Hematopoietic multipotent progenitor cell treated with erythropoietin and hydrocortisone succinate and interleukin-3 and kit ligand, for 8 days (in vitro differentiated cells): ENCODE results near the gene FASTKD1.

ENCODE experiments used
- DNase-seq: peaks from one replicate; pipeline ENCODE4 v3.0.0-alpha.2; 2015

Gene FASTKD1

GRCh38 chr2:169504651-169505050 lies 69.0 kb downstream of the FASTKD1 start:
- no peak for DNase-seq

- DNase-seq = no peak
These were observed 78.2 kb downstream of the FASTKD1 start for GRCh38 chr2:169495310-169495928.

- DNase-seq = no peak
These were observed 80.3 kb downstream of the FASTKD1 start for GRCh38 chr2:169493360-169493759.

DNA sequence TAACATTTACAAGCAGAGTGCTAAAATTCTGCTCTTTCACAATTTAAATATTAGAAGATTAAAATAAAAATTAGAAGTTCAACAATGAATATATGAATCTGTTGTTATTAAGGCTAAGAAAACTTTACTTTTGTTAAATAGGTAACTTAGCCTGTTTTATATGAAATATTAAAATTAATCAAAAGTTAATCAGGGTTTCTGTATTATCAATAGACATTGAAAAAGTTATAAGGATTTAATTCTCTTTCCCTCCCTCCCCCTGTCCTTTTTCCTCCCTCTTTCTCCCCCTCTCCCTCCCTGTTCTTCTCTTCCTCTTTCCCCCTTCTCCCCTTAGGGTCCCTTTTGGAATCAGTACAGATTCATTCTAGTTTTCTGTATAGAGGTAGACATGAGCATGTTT lies 82.3 kb downstream of the FASTKD1 start:
- DNase-seq = no peak

GRCh38 chr2:169490834-169491233 lies 82.8 kb downstream of the FASTKD1 start:
- no peak for DNase-seq

DNA sequence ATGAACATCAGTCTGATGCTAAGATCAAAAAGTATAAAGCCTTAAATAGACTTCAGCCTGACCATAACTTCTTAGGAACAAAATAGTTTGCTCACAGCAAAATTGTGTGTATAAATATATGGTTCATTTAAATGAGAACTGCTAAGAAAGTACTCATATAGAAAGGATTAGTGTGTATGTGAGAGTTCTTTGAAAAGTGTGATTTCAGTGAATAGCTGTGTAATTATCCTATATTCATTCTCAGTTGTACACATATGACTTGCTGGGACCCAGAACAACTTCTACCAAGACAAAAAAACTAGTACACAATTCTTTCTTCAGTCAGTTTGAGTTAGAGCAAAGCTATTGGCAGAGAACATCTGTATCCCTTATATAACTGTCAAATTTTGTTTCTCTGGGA lies 87.2 kb downstream of the FASTKD1 start:
- DNase-seq = no peak

DNA sequence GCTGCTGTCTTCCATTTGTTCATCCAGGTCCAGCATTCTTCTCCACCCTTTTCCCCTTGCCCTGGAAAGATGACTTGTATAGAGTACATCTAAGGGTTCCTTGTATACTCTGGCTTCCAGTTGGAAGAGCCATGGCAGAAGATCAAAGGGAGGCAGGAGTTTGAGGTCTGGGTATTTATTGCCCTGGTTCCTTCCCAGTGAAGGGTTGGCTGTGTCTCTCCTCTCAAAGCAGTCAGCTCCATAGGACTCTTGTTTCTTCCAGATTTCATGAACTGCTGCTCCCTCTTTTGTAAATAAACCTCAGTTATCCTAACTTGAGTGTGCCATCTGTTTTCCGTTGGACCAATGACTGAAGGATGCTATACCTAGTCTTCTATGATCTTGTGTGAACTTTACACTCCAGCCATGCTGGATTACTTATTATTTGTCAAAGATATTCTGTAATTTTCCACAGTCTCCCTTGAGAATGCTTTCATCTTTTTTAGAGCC lies 88.0 kb downstream of the FASTKD1 start:
- no peak for DNase-seq

DNA sequence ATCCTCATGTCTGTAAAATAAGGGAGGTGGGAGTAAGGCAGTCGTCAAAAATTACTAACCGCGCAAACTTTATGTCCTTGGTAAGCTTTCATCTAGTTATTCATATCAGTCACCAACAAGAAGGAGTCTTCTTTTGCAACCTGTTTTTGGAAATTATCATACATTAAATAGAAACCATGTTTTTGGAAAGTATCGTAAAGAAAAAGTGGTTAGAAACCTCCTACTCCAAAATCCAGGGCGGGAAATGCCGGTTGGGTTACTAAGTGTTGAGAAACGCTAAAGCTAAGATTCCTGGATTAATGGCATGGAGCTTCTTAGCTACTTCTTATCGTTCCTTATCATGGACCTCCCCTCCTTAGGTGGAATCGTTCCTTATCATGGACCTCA lies 93.6 kb downstream of the FASTKD1 start:
- peak; percentile 21 for DNase-seq
